HepG2 (cell line): ENCODE data around the gene PAXIP1. TPM values are rescaled to one million over a fixed set of nuclear protein-coding genes. Genes with fewer than 3 reads are reported as not detected.

Source experiments
- KLF16 ChIP-seq, 2 experiments: sonication (generic) in 1 of 2; formaldehyde crosslinking in 1 of 2; IDR thresholded peaks; 2 replicates each; pipeline versions ENCODE4 v1.6.1 to v1.8.0; 2016 to 2023; ENCODE audit warnings: missing genetic modification reagents in 2 of 2, missing compliant biosample characterization in 1 of 2
- MXD4 ChIP-seq: IDR thresholded peaks from 2 replicates; pipeline ENCODE4 v1.6.1; 2016; ENCODE audit warnings: mild to moderate bottlenecking, missing biosample characterization, missing genetic modification reagents
- PPARG ChIP-seq: conservative IDR thresholded peaks from 2 replicates; pipeline ENCODE4 v1.6.1; 2016; ENCODE audit warnings: missing biosample characterization, missing genetic modification reagents
- TMF1 ChIP-seq: sonication (generic); formaldehyde crosslinking; IDR thresholded peaks from 2 replicates; pipeline ENCODE4 v1.8.1; 2022; ENCODE audit warnings: low read depth, missing genetic modification reagents
- ZBTB20 ChIP-seq: sonication (generic); formaldehyde crosslinking; IDR thresholded peaks from 2 replicates; pipeline ENCODE4 v1.8.1; 2023; ENCODE audit warnings: missing genetic modification reagents, low read depth, mild to moderate bottlenecking, borderline replicate concordance
- ZNF484 ChIP-seq: sonication (generic); formaldehyde crosslinking; IDR thresholded peaks from 2 replicates; pipeline ENCODE4 v1.5.1; 2020; ENCODE audit warnings: mild to moderate bottlenecking, low read depth, missing genetic modification reagents, borderline replicate concordance
- ZNF678 ChIP-seq: sonication (generic); formaldehyde crosslinking; IDR thresholded peaks from 2 replicates; pipeline ENCODE4 v1.4.0; 2020; ENCODE audit warnings: mild to moderate bottlenecking, missing genetic modification reagents
- ZSCAN22 ChIP-seq: sonication (generic); formaldehyde crosslinking; IDR thresholded peaks from 2 replicates; pipeline ENCODE4 v1.4.0; 2020; ENCODE audit warnings: mild to moderate bottlenecking, missing genetic modification reagents
- polyA plus RNA-seq, 8 experiments: library from polyadenylated mRNA; depleted of rRNA in 3 of 8; stranded (reverse) in 7 of 8; unstranded in 1 of 8; fragments of >200 nt; fragmentation: Illumina TruSeq in 4 of 8; extraction: Trizol in 4 of 8; gene quantifications; 2 replicates each; pipeline versions ENCODE4 v1.2.1 to v1.2.3, GENCODE V29; 2011 to 2016; ENCODE audit warnings: low read depth in 4 of 8, missing spikeins in 1 of 8, mixed read lengths in 1 of 8; ENCODE audit not compliant: insufficient read depth in 1 of 8
- total RNA-seq, 5 experiments: library from RNA; depleted of rRNA; stranded (reverse); fragments of >200 nt; fragmentation: Illumina TruSeq; extraction: Trizol; gene quantifications; 2 replicates each; pipeline ENCODE4 v1.2.3, GENCODE V29; 2016; ENCODE audit warnings: low read depth in 1 of 5
- TF ChIP-seq, protein P1 (sequence below): sonication (generic); formaldehyde crosslinking; IDR thresholded peaks from 2 replicates; pipeline ENCODE4 v1.4.0; 2020; ENCODE audit warnings: missing genetic modification reagents
- TF ChIP-seq, protein P2 (sequence below), 2 experiments: sonication (generic) in 1 of 2; formaldehyde crosslinking in 1 of 2; IDR thresholded peaks; 2 replicates each; pipeline versions ENCODE4 v1.4.0 to v1.6.1; 2016 to 2020; ENCODE audit warnings: borderline replicate concordance in 1 of 2, low read depth in 1 of 2, mild to moderate bottlenecking in 1 of 2, missing genetic modification reagents in 1 of 2
- TF ChIP-seq, protein P3 (sequence below): sonication (generic); formaldehyde crosslinking; IDR thresholded peaks from 2 replicates; pipeline ENCODE4 v1.5.1; 2020; ENCODE audit warnings: missing genetic modification reagents, mild to moderate bottlenecking, borderline replicate concordance
- TF ChIP-seq, protein P4 (sequence below): sonication (generic); formaldehyde crosslinking; IDR thresholded peaks from 2 replicates; pipeline ENCODE4 v1.4.0; 2020; ENCODE audit warnings: mild to moderate bottlenecking, missing genetic modification reagents
- TF ChIP-seq, protein P5 (sequence below): sonication (generic); formaldehyde crosslinking; IDR thresholded peaks from 2 replicates; pipeline ENCODE4 v1.4.0; 2020; ENCODE audit warnings: mild to moderate bottlenecking, missing genetic modification reagents, borderline replicate concordance

The PAXIP1 gene
- total and polyA plus RNA-seq, 2 of the 13 experiments (the other 11 are each of a cell fraction or from before 2014, with no cell fraction given) = 11.6 to 16.2 TPM

DNA sequence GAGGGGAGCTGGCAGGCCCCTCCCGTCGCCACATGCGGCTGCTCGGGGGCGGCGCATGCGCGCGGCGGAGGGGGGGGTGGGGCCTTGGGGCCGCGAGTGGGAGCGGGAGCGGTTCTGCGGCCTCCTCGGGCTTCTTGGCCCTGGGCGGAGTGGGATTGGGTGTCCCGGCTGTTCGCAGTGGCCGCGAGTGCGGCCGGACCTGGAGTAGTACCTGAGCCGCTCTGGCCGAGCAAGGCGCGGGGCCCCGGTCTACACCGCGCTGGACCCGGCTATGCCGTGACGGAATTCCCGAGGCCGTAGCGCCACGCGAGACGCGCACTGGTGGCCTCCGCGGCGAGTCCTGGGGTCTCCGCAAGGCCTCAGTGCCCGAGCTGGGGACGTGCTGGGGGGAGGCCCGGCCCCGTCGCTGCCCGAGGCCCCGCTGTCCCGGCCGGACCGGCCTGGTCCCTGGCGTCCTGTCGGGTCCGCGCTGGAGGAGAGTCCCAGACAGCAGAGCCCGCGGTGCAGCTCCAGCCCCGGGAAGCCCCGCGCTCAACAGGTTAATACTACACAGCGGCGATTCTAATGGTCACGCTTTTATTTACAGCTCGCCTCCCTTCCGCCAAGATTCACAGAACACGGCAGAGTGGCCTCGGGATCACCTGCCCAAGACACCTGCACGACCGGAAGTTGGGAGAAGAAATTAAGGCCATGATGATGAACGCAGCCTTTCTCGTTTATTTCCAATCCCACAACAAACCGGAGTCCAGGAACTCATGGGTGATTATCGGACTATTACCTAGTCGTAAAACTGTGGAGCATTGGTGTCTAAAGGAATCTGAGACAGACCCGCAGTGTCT is 671 bp upstream of the PAXIP1 start (continued):
- TF ChIP-seq, protein P1, sequence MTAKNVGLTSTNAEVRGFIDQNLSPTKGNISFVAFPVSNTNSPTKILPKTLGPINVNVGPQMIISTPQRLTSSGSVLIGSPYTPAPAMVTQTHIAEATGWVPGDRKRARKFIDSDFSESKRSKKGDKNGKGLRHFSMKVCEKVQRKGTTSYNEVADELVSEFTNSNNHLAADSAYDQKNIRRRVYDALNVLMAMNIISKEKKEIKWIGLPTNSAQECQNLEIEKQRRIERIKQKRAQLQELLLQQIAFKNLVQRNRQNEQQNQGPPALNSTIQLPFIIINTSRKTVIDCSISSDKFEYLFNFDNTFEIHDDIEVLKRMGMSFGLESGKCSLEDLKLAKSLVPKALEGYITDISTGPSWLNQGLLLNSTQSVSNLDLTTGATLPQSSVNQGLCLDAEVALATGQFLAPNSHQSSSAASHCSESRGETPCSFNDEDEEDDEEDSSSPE (CRISPR knock-in tag) = no peak; the same call in 1 of the 2 replicates
- TF ChIP-seq ZNF484 (CRISPR knock-in tag) (0 out of 2 replicates have a peak, but pooled peaks have one; percentile 47), ZBTB20 (CRISPR knock-in tag) (peak; percentile 58; the same call in 1 of the 2 replicates), ZNF678 (CRISPR knock-in tag) (peak; percentile 72; the same call in 1 of the 2 replicates), KLF16 (CRISPR knock-in tag; IDR thresholded peaks at IDR 0.05) (no peak; a peak in 1 of 4 replicates), ZSCAN22 (CRISPR knock-in tag) (0 out of 2 replicates have a peak, but pooled peaks have one; percentile 55), MXD4 (CRISPR knock-in tag) (0 out of 2 replicates have a peak, but pooled peaks have one; percentile 34), PPARG (CRISPR knock-in tag) (no peak), TMF1 (CRISPR knock-in tag) (0 out of 2 replicates have a peak, but pooled peaks have one; percentile 64)
- TF ChIP-seq, protein P2, sequence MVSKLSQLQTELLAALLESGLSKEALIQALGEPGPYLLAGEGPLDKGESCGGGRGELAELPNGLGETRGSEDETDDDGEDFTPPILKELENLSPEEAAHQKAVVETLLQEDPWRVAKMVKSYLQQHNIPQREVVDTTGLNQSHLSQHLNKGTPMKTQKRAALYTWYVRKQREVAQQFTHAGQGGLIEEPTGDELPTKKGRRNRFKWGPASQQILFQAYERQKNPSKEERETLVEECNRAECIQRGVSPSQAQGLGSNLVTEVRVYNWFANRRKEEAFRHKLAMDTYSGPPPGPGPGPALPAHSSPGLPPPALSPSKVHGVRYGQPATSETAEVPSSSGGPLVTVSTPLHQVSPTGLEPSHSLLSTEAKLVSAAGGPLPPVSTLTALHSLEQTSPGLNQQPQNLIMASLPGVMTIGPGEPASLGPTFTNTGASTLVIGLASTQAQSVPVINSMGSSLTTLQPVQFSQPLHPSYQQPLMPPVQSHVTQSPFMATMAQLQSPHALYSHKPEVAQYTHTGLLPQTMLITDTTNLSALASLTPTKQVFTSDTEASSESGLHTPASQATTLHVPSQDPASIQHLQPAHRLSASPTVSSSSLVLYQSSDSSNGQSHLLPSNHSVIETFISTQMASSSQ (IDR thresholded peaks at IDR 0.05; ENCODE audit: low read depth) = no peak
- TF ChIP-seq, protein P2 (CRISPR knock-in tag; IDR thresholded peaks at IDR 0.05; ENCODE audit: borderline replicate concordance) = no peak
- TF ChIP-seq, protein P3, sequence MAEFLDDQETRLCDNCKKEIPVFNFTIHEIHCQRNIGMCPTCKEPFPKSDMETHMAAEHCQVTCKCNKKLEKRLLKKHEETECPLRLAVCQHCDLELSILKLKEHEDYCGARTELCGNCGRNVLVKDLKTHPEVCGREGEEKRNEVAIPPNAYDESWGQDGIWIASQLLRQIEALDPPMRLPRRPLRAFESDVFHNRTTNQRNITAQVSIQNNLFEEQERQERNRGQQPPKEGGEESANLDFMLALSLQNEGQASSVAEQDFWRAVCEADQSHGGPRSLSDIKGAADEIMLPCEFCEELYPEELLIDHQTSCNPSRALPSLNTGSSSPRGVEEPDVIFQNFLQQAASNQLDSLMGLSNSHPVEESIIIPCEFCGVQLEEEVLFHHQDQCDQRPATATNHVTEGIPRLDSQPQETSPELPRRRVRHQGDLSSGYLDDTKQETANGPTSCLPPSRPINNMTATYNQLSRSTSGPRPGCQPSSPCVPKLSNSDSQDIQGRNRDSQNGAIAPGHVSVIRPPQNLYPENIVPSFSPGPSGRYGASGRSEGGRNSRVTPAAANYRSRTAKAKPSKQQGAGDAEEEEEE (CRISPR knock-in tag) = no peak
- TF ChIP-seq, protein P4, sequence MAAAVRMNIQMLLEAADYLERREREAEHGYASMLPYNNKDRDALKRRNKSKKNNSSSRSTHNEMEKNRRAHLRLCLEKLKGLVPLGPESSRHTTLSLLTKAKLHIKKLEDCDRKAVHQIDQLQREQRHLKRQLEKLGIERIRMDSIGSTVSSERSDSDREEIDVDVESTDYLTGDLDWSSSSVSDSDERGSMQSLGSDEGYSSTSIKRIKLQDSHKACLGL = peak; percentile 89
- TF ChIP-seq, protein P5, sequence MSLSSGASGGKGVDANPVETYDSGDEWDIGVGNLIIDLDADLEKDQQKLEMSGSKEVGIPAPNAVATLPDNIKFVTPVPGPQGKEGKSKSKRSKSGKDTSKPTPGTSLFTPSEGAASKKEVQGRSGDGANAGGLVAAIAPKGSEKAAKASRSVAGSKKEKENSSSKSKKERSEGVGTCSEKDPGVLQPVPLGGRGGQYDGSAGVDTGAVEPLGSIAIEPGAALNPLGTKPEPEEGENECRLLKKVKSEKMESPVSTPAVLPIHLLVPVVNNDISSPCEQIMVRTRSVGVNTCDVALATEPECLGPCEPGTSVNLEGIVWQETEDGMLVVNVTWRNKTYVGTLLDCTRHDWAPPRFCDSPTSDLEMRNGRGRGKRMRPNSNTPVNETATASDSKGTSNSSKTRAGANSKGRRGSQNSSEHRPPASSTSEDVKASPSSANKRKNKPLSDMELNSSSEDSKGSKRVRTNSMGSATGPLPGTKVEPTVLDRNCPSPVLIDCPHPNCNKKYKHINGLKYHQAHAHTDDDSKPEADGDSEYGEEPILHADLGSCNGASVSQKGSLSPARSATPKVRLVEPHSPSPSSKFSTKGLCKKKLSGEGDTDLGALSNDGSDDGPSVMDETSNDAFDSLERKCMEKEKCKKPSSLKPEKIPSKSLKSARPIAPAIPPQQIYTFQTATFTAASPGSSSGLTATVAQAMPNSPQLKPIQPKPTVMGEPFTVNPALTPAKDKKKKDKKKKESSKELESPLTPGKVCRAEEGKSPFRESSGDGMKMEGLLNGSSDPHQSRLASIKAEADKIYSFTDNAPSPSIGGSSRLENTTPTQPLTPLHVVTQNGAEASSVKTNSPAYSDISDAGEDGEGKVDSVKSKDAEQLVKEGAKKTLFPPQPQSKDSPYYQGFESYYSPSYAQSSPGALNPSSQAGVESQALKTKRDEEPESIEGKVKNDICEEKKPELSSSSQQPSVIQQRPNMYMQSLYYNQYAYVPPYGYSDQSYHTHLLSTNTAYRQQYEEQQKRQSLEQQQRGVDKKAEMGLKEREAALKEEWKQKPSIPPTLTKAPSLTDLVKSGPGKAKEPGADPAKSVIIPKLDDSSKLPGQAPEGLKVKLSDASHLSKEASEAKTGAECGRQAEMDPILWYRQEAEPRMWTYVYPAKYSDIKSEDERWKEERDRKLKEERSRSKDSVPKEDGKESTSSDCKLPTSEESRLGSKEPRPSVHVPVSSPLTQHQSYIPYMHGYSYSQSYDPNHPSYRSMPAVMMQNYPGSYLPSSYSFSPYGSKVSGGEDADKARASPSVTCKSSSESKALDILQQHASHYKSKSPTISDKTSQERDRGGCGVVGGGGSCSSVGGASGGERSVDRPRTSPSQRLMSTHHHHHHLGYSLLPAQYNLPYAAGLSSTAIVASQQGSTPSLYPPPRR (CRISPR knock-in tag) = peak; percentile 59; the same call in 1 of the 2 replicates
